ENCODE data around the gene RAB8A. TPM values are rescaled to one million over a fixed set of nuclear protein-coding genes. Genes with fewer than 3 reads are reported as not detected.
"Not testable (repeated sequence)": the region's sequence is repeated elsewhere in the genome, so short reads cannot be mapped to it uniquely, and the experiment has no call there.

Gene RAB8A
- total and polyA plus RNA-seq, 12 donors, result 32.0 to 143 (median 67.3) TPM

DNA sequence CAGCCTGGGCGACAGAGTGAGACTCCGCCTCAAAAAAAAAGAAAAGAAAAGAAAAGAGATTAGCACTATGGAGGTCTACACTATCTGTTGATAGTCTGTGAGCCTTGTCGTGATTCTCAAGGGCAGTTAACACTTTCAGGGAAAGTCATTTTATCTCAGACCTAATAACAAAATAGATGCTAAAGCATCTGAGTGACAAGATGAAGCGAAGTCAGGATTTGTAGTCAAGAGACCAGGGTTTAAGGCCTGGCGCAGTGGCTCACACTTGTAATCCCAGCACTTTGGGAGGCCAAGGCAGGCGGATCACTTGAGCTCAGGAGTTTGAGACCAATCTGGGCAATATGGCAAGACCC lies 13.3 kb upstream of the RAB8A start:
- no peak for DNase-seq
- H3K4me1 ChIP-seq (replicated peaks in 1 of 2), result peaks cover 8 to 11% of the 10 kb centered on the region in 2 donors
- no peak overlapping the region for H3K4me3 ChIP-seq
- WGBS, 4 donors, result 72 to 82% (median 76%) methylated on average over 6 of the region's 6 CpGs
- H3K27ac ChIP-seq, result peak overlapping the region in 2 of 5 donors; percentile 28 to 78
- intact Hi-C loops (cut with DNase I), result no loop called here
- TF ChIP-seq POLR2A (IDR thresholded peaks at IDR 0.05), result no peak
- no peaks in the 10 kb centered on the region for H3K27me3 ChIP-seq
- H3K36me3 ChIP-seq (replicated peaks in 1 of 2), result peaks cover 0 to 99% of the 10 kb centered on the region in 2 donors
- no peaks in the 10 kb centered on the region for H3K9me3 ChIP-seq (replicated peaks in 1 of 3)

DNA sequence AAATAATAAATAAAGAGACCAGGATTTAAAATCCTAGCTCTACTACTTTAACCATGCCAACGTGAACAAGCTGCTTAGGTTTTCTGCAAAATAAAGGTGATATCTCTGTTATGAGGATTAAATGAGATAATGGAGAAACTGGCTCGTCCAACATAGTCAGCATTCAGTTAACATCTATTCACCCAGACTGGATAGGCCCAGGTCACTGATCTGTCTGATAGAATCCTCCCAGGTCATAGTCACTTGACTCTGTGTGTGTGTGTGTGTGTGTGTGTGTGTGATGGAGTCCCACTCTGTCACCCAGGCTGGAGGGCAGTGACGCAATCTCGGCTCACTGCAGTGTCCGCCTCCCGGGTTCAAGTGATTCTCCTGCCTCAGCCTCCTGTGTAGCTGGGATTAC lies 12.9 kb upstream of the RAB8A start:
- Histone ChIP-seq H3K9me3 (replicated peaks in 1 of 3) (no peaks in the 10 kb centered on the region), H3K4me3 (no peak overlapping the region), H3K27me3 (no peaks in the 10 kb centered on the region), H3K27ac (peak overlapping the region; percentile 20 to 79 (median 60)), H3K36me3 (replicated peaks in 1 of 2) (peaks cover 0 to 99% of the 10 kb centered on the region in 2 donors), H3K4me1 (replicated peaks in 1 of 2) (peaks cover 8 to 11% of the 10 kb centered on the region in 2 donors)
- DNase-seq, result no peak
- TF ChIP-seq, protein P1, sequence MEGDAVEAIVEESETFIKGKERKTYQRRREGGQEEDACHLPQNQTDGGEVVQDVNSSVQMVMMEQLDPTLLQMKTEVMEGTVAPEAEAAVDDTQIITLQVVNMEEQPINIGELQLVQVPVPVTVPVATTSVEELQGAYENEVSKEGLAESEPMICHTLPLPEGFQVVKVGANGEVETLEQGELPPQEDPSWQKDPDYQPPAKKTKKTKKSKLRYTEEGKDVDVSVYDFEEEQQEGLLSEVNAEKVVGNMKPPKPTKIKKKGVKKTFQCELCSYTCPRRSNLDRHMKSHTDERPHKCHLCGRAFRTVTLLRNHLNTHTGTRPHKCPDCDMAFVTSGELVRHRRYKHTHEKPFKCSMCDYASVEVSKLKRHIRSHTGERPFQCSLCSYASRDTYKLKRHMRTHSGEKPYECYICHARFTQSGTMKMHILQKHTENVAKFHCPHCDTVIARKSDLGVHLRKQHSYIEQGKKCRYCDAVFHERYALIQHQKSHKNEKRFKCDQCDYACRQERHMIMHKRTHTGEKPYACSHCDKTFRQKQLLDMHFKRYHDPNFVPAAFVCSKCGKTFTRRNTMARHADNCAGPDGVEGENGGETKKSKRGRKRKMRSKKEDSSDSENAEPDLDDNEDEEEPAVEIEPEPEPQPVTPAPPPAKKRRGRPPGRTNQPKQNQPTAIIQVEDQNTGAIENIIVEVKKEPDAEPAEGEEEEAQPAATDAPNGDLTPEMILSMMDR (IDR thresholded peaks at IDR 0.05), result no peak
- TF ChIP-seq POLR2A (IDR thresholded peaks at IDR 0.05), result no peak
- intact Hi-C loops (cut with DNase I), result no loop called here
- 94 to 99% (median 94%) methylated on average over 2 to 6 of the region's 6 CpGs for WGBS, 4 donors

DNA sequence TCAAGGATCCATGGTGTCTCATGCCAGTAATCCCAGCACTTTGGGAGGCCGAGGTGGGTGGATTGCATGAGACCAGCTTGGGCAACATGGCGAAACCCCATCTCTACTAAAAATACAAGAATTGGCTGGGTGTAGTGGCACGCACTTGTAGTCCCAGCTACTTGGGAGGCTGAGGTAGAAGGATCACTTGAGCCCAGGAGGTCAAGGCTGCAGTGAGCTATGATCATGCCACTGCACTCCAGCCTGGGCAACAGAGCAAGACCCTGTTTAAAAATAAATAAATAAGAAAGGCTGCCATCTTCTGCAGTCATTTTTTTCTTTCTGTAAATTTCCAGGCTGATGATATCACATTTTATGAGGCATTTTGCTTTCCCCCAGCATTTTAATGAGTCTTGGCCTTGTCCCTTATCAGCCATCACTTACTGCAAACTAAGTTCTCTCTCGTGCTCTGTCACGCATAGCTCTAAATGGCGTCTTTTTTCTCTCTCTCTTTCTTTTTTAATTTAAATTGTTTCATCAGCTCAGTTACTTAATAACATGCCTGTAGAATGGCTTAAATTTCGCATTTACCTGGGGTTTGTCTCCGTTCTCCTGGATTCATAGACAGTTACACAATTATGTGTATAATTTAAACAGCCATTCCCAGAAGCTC lies 12.2 kb upstream of the RAB8A start:
- H3K9me3 ChIP-seq (replicated peaks in 1 of 3); H3K4me3 ChIP-seq; intact Hi-C loops (cut with DNase I); H3K27me3 ChIP-seq: not testable (repeated sequence)
- peak in 1 of 7 donors; percentile 38 for DNase-seq
- H3K36me3 ChIP-seq (replicated peaks in 1 of 2), result peaks cover 0 to 94% of the 10 kb centered on the region in 2 donors
- WGBS, 4 donors, result 68 to 79% (median 72%) methylated on average over 8 of the region's 8 CpGs
- peak overlapping the region; percentile 32 to 79 (median 67) for H3K27ac ChIP-seq
- H3K4me1 ChIP-seq (replicated peaks in 1 of 2), result peaks cover 8 to 11% of the 10 kb centered on the region in 2 donors

DNA sequence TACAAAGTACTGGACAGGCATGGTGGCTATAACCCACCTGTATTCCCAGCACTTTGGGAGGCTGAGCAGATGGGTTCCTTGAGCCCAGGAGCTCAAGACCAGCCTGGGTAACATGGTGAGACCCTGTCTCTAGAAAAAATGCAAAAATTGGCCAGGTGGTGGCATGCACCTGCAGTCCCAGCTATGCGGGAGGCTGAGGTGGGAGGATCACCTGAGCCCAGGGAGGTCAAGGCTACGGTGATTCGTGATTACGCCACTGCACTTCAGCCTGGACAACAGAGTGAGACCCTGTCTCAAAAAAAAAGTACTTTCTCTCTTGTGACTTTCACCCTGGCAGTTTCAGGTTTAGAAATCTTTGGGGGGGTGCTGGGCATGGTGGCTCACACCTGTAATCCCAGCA lies 11.2 kb upstream of the RAB8A start:
- 81 to 86% (median 85%) methylated on average over 3 to 4 of the region's 4 CpGs for WGBS, 4 donors
- intact Hi-C loops (cut with DNase I), result no loop called here
- peaks cover 0 to 83% of the 10 kb centered on the region in 2 donors for H3K36me3 ChIP-seq (replicated peaks in 1 of 2)
- H3K4me3 ChIP-seq, result no peak overlapping the region
- TF ChIP-seq POLR2A (IDR thresholded peaks at IDR 0.05), result no peak
- TF ChIP-seq, protein P1 (IDR thresholded peaks at IDR 0.05), result no peak
- no peaks in the 10 kb centered on the region for H3K27me3 ChIP-seq
- DNase-seq, result no peak
- peak overlapping the region in 2 of 5 donors; percentile 75 to 78 for H3K27ac ChIP-seq
- peaks cover 8 to 11% of the 10 kb centered on the region in 2 donors for H3K4me1 ChIP-seq (replicated peaks in 1 of 2)
- no peaks in the 10 kb centered on the region for H3K9me3 ChIP-seq (replicated peaks in 1 of 3)

DNA sequence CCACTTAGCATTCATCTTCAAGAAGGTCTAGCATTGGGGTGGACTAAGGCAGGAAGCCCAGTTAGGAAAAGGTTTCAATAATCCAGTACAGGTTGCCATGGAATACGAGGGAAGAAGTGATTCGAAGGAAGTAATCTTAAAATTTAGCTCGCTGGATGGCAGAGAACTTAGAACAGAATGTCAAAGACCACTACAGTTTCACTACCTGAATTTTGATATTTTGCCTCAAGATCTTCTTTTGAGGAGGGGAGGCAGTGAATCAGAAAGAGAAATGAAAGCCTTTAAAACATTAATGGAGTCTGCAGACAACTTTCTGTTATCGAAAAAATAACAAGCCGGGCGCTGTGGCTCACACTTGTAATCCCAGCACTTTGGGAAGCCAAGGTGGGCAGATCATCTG lies 7.0 kb upstream of the RAB8A start:
- Histone ChIP-seq H3K27me3 (no peaks in the 10 kb centered on the region), H3K36me3 (replicated peaks in 1 of 2) (peaks cover 0 to 42% of the 10 kb centered on the region in 2 donors), H3K9me3 (replicated peaks in 1 of 3) (no peaks in the 10 kb centered on the region), H3K4me3 (no peak overlapping the region), H3K27ac (no peak overlapping the region), H3K4me1 (replicated peaks in 1 of 2) (peaks cover 4 to 9% of the 10 kb centered on the region in 2 donors)
- 79 to 88% (median 83%) methylated on average over 6 of the region's 6 CpGs for WGBS, 4 donors
- no peak for TF ChIP-seq POLR2A (IDR thresholded peaks at IDR 0.05)
- TF ChIP-seq, protein P1 (IDR thresholded peaks at IDR 0.05), result no peak
- intact Hi-C loops (cut with DNase I), result no loop called here
- DNase-seq, result no peak

Data from adrenal gland (tissue), 12 donors.